HG03378 (cell line): ENCODE results near the gene EMP3.

Source experiments
- ATAC-seq: cut with Tn5 transposase; IDR thresholded peaks from one replicate; pipeline ENCODE4 v1.9.1; 2021; ENCODE audit warnings: mild to moderate bottlenecking, moderate library complexity; ENCODE audit not compliant: unreplicated experiment

EMP3 gene

GRCh38 chr19:48344892-48345291, 19.5 kb downstream of the EMP3 start:
- ATAC-seq, result no peak

GRCh38 chr19:48346191-48346590, 20.8 kb downstream of the EMP3 start:
- no peak for ATAC-seq

GRCh38 chr19:48348045-48348444, 22.7 kb downstream of the EMP3 start:
- no peak for ATAC-seq

GRCh38 chr19:48348737-48349136, 23.4 kb downstream of the EMP3 start:
- no peak for ATAC-seq

- no peak for ATAC-seq
Measured at GRCh38 chr19:48350856-48351255, 25.5 kb downstream of the EMP3 start.

GRCh38 chr19:48351341-48351752, 26.0 kb downstream of the EMP3 start:
- ATAC-seq, result no peak

GRCh38 chr19:48353677-48354076, 28.3 kb downstream of the EMP3 start:
- ATAC-seq, result no peak

GRCh38 chr19:48354332-48354992, 29.1 kb downstream of the EMP3 start:
- ATAC-seq, result no peak

GRCh38 chr19:48355365-48355954, 30.1 kb downstream of the EMP3 start:
- ATAC-seq, result no peak

- ATAC-seq, result no peak
Measured at GRCh38 chr19:48359123-48359522, 33.8 kb downstream of the EMP3 start.

GRCh38 chr19:48361912-48362311, 36.6 kb downstream of the EMP3 start:
- ATAC-seq, result no peak

GRCh38 chr19:48362716-48363499, 37.6 kb downstream of the EMP3 start:
- peak; percentile 36 for ATAC-seq

GRCh38 chr19:48363500-48363809, 38.1 kb downstream of the EMP3 start:
- ATAC-seq, result peak; percentile 6

GRCh38 chr19:48363810-48364597, 38.7 kb downstream of the EMP3 start, which contains the start of the genes SYNGR4 and TMEM143:
TSS of gene SYNGR4 (plus strand) at chr19:48364367. CDS start at chr19:48365843, 1,476 bp downstream.
TSS of gene TMEM143 (minus strand) at chr19:48363940. CDS start at chr19:48363920, 20 bp downstream.
- peak; percentile 67 for ATAC-seq

- ATAC-seq, result no peak
Measured at GRCh38 chr19:48364598-48365348, 39.4 kb downstream of the EMP3 start.

- no peak for ATAC-seq
Measured at GRCh38 chr19:48365602-48366001, 40.2 kb downstream of the EMP3 start.

- ATAC-seq, result no peak
Measured at GRCh38 chr19:48367855-48368254, 42.5 kb downstream of the EMP3 start.

GRCh38 chr19:48368936-48369335, 43.6 kb downstream of the EMP3 start:
- no peak for ATAC-seq

GRCh38 chr19:48370955-48371354, 45.6 kb downstream of the EMP3 start:
- ATAC-seq, result no peak

- no peak for ATAC-seq
Measured at GRCh38 chr19:48371367-48371766, 46.0 kb downstream of the EMP3 start.
